RKO (cell line): ENCODE measurements around the gene PIP5K1A.

ENCODE experiments used
- DNase-seq: peaks from one replicate; pipeline ENCODE4 v3.0.0-alpha.2; 2016; ENCODE audit warnings: low spot score

Gene PIP5K1A

DNA sequence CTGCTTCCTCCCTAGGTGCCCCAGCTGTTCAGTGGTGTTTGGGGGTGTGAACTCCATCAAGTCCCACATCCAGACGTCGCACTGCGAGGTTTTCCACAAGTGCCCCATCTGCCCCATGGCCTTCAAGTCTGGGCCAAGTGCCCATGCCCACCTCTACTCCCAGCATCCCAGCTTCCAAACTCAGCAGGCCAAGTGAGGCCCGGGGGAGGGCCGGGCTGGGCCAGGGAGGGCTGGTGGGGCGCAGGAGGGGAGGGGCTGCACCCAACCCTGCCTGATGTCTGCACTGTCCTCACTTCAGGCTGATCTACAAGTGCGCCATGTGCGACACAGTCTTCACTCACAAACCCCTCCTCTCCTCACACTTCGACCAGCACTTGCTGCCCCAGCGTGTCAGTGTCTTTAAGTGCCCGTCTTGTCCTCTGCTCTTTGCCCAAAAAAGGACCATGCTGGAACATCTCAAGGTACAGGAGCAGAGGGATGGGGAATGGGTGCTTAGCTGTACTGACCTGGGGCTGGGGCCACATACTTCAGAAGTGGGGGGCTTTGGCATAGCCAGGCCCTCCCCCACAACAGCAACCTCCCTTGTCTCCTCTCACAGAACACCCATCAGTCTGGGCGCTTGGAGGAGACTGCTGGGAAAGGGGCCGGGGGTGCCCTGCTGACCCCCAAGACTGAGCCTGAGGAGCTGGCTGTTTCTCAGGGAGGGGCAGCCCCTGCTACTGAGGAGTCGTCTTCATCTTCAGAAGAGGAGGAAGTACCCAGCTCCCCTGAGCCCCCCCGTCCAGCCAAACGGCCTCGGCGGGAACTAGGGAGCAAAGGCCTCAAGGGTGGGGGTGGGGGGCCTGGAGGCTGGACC, 91.0 kb downstream of the PIP5K1A start:
- DNase-seq: no peak

DNA sequence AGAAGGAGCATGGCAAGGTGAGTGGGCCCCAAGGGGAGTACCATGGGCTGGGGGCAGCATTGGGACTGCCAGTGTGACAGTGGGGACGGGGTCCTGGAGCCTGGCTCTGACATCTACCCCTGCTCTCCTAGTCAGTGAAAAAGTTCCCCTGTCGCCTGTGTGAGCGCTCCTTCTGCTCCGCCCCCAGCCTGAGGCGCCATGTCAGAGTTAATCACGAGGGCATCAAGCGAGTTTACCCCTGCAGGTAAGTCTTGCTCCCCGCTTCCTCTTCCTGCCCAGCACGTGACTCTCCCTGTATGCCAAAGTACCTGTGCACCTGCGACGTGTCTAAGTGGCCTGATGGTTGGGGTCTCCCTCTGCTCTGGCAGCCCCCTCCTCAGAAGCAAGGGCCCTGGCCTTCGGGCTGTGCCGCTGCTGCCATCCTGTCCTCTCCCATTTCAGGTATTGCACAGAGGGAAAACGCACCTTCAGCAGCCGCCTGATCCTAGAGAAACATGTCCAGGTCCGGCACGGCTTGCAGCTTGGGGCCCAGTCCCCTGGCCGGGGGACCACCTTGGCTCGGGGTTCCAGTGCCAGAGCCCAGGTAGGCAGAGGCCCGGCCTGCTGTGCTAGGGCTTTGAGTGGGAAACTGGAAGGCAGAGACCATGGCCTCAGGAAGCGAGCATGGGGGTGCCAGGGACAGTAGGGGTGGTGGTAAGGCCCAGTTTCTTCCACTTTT, 91.8 kb downstream of the PIP5K1A start:
- no peak for DNase-seq

DNA sequence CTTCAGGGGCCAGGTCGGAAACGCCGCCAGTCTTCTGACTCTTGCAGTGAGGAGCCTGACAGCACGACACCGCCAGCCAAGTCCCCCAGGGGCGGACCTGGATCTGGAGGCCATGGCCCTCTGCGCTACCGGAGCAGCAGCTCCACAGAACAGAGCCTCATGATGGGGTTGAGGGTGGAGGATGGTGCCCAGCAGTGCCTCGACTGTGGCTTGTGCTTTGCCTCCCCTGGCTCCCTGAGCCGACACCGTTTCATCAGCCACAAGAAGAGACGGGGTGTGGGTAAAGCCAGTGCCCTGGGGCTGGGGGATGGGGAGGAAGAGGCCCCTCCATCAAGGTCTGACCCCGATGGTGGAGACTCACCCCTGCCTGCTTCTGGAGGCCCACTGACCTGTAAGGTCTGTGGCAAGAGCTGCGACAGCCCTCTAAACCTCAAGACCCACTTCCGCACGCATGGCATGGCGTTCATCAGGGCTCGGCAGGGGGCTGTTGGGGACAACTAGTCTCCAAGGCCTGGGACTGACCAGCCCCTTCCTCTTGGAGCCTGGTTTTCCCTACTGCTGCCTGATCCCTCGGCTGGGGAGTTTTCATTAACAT, 92.5 kb downstream of the PIP5K1A start:
- no peak for DNase-seq

DNA sequence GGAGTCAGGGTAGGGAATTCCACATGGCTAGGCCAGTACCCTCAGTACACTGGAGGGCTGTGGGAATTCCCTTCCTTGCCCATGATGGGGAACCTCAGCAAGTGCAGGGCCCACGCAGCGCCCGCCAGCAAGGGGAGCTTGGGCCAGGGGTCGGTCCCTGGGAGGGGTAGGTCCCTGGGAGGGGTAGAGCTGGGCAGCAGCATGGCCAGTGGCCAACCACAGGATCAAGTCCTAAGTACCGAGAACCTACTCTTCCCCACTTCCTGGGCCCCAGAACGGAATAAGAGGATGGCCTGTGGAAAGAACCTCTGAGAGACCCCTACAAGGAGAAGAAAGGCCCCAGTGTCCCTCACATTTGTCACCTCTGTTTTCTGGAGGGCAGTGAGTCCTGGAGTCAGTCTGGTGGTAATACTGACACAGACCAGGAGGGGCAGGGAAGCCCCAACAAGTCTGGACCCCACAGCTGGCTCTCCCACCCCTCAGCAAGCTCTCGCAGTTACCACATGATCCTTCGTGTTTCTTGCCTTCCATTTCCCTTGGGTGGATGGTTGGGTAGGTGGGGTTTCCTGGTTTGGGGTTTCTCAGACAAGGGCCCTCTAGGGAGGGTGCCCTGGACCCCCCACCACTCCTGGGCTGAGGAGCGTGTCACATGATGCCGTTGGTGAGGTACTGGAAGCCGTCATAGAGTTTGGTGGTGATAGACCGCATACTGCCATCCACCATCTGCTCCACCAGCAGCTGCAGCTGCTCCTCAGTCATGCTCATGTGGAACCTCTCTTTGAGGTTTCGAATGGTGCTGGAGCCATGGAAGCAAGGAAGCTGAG, 94.1 kb downstream of the PIP5K1A start:
- no peak for DNase-seq

DNA sequence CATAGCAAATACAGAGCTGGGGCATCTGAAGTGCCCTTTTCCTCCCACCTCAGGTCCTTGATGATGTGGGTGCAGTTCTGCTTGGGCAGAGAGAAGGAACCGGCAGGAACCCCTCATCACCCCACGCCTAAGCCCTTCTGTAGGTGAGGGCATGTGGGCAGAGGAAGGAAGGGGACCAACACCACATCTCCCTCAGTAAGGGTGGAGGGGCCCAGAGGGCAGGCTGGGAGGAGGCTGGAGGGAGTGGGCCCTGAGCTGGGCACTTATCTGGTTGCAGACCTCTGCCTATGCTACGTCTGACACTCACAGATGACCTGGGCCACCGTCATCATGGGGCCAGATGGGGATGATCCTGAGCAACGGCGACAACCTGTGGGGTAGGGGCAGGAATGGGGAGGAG, 94.7 kb downstream of the PIP5K1A start:
- no peak for DNase-seq

DNA sequence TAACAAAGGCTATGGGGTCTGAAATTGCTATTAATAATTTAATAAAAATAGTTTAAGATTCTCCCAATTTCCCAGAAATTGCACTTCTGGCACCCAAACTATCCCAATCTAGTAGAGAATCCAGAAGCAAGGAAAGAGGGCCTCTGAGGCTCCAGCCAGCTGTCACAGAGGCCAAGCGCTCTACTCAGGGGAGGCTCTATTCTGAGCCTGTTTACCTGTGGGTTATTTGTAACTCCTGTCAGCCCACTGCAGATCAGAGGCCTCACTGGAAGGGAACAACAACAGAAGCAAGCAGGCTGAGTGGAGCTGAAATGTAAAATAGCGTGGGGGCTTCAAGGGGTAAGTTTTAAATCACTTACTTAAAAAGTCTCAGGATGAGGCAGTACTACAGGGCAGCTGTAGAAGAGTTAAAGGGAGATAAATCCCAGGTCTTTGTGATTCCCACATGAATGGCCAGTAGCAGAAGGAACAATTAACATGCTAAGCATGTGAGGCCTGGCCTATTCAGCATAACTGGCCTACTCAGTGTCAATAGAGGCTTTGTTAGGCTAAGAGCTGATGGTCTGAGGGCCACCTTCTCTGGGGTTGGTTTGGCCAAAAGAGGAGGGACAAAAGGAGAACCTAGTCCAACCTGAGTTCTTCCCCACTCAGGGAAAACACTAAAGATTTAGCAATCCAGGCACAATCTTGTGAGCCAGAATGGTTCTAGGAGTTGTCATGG, 96.5 kb downstream of the PIP5K1A start:
- DNase-seq: no peak
